ENCODE results near the gene GPR62. TPM values are rescaled to one million over a fixed set of nuclear protein-coding genes. Genes with fewer than 3 reads are reported as not detected.
A peak's percentile ranks its signal among the peaks of the same experiment; 100 is the strongest.

GPR62 gene
- total and polyA plus RNA-seq, 4 experiments from 2014 or later: not detected

DNA sequence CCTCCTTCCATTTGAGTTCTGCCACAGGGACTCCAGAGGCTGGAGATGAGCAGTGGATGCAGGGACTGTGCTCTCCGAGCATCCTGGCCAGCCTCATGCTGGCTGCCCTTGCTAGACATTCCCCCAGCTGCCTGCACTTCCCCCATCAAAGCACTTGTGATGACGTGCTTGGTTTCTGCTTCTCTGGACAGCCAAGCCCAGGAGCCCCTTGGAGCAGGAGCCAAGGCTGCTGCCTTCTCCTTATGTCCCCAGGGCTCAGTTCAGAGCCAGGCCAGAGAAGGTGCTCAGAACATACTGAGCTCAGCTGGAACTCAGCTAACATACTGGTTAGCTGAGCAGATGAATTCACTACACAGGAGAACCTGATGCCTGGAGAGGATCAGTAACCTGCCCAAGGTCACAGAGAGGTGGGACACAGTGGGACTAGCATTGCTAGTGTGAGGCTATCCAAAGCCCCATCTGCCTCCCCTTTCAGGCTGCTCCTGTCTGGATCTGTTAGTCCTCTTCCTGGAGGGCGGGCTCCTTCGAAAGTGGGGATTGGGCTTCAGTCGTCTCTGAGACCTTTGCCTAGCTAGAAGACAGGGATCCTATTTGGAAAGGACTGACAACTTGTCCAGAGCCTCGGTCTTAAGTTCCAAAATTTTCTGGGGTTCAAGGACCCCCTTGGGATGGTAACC, 7.8 kb downstream of the GPR62 start:
- Histone ChIP-seq H3K9me3 (ENCODE audit: control insufficient read depth in 1 of 2, low read length in 2 of 2) (no peaks in the 10 kb centered on the region), H3K36me3 (ENCODE audit: insufficient read depth, low read length) (no peaks in the 10 kb centered on the region), H3K27ac (ENCODE audit: low read depth, low read length) (no peak overlapping the region), H3K4me1 (ENCODE audit: insufficient read depth, low read length) (peaks cover 16% of the 10 kb centered on the region), H3K4me3 (ENCODE audit: low read length in 2 of 2) (no peak overlapping the region), H3K27me3 (ENCODE audit: insufficient read depth, low read length) (no peaks in the 10 kb centered on the region)
- no peak for DNase-seq
- Mint-ChIP-seq H3K27me3 (peaks cover 0 to 2% of the 10 kb centered on the region in 2 donors), H3K4me3 (no peak overlapping the region), H3K27ac (no peak overlapping the region), H3K36me3 (peaks cover 8 to 15% of the 10 kb centered on the region in 2 donors), H3K4me1 (peaks cover 6 to 19% (median 12%) of the 10 kb centered on the region in 4 donors), H3K9me3 (no peaks in the 10 kb centered on the region)
- CTCF ChIA-PET (ENCODE audit: partially characterized antibody): interaction anchor here (0.9 to 1.7 kb wide), 3 partner anchors 10 to 20 kb away, joined by 4 to 8 read pairs (median 4); partner anchors contain the start of genes ABHD14B and ACY1
- POLR2A ChIA-PET (ENCODE audit: partially characterized antibody): interaction anchor here (1.1 kb wide), 1 partner anchor 10 kb away, joined by 7 read pairs; the partner anchor contains the start of gene ABHD14B
- intact Hi-C loops (cut with micrococcal nuclease): no loop called here

DNA sequence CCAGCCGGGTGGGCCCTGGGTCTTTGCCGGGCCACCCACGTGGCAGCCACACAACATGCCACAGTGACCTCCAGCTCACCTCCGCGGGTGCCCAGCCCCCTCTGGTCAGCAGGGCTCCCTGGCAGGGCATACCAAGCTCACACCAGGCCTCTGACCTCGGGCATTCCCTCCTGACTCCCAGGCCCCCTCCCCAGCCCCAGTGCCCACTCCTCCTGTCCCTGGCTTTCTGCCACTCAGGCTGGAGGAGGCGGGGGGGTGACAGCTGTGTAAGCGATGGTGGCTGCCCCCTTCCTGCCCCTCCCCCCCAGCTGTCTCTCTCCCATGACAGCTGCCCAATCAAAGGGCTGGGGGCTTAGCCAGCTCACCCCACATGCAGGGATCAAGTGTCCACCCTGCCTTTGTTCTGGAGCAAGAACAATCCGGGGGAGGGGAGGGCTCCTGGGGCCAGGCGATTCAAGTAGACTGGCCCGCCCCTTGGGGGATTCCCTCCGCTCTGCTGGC, 8.8 kb downstream of the GPR62 start:
- intact Hi-C loops (cut with micrococcal nuclease): no loop called here
- ChIA-PET POLR2A (ENCODE audit: partially characterized antibody) (interaction anchor here (1.2 to 5.0 kb wide), 2 partner anchors 12 to 31 kb away, joined by 3 to 25 read pairs; partner anchors contain the start of genes ABHD14A, ABHD14B and RPL29), CTCF (ENCODE audit: partially characterized antibody) (interaction anchor here (0.5 to 1.7 kb wide), 2 partner anchors 9 to 12 kb away, joined by 3 to 8 read pairs; partner anchors contain the start of gene ABHD14B)
- H3K4me1 Mint-ChIP-seq: peaks cover 9 to 25% (median 17%) of the 10 kb centered on the region in 4 donors
- no peak for DNase-seq
- H3K27me3 ChIP-seq (ENCODE audit: insufficient read depth, low read length): no peaks in the 10 kb centered on the region
- H3K27me3 Mint-ChIP-seq: no peaks in the 10 kb centered on the region
- H3K9me3 Mint-ChIP-seq: no peaks in the 10 kb centered on the region
- H3K27ac ChIP-seq (ENCODE audit: low read depth, low read length): no peak overlapping the region
- H3K4me1 ChIP-seq (ENCODE audit: insufficient read depth, low read length): peaks cover 22% of the 10 kb centered on the region
- no peaks in the 10 kb centered on the region for H3K36me3 ChIP-seq (ENCODE audit: insufficient read depth, low read length)
- H3K36me3 Mint-ChIP-seq: peaks cover 4 to 10% of the 10 kb centered on the region in 2 donors
- H3K9me3 ChIP-seq (ENCODE audit: control insufficient read depth in 1 of 2, low read length in 2 of 2): no peaks in the 10 kb centered on the region
- peak overlapping the region in 1 of 7 donors; percentile 35 for H3K27ac Mint-ChIP-seq
- no peak overlapping the region for H3K4me3 ChIP-seq (ENCODE audit: low read length in 2 of 2)
- no peak overlapping the region for H3K4me3 Mint-ChIP-seq

DNA sequence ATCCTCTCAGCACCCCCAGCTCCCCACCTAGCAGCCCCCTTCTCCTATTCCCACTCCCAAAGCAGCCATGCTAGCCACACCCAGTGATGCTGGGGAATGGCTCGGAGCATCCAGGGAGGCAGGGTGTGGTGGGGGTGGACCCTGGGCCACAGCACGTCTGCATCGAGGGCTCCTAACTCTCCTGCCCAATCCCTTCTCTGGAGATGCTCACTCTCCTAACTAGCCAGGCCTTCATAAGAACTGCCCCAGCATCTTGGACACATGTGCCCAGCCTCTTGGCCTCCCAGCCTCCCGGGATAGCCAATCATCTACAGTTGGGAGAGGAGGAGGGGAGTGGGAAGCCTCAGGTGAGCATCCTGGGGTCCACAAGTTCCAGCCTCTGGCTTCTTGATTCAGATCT, 9.3 kb downstream of the GPR62 start:
- Histone ChIP-seq H3K4me1 (ENCODE audit: insufficient read depth, low read length) (peaks cover 22% of the 10 kb centered on the region), H3K27ac (ENCODE audit: low read depth, low read length) (no peak overlapping the region), H3K36me3 (ENCODE audit: insufficient read depth, low read length) (no peaks in the 10 kb centered on the region), H3K4me3 (ENCODE audit: low read length in 2 of 2) (no peak overlapping the region), H3K9me3 (ENCODE audit: control insufficient read depth in 1 of 2, low read length in 2 of 2) (no peaks in the 10 kb centered on the region), H3K27me3 (ENCODE audit: insufficient read depth, low read length) (no peaks in the 10 kb centered on the region)
- ChIA-PET CTCF (ENCODE audit: partially characterized antibody) (interaction anchor here (1.7 to 2.1 kb wide), 2 partner anchors 9 kb away, joined by 8 to 12 read pairs; partner anchors contain the start of gene ABHD14B), POLR2A (ENCODE audit: partially characterized antibody) (interaction anchor here (1.2 to 6.2 kb wide), 3 partner anchors 11 to 31 kb away, joined by 3 to 28 read pairs (median 25); partner anchors contain the start of genes ABHD14A, ABHD14B, ACY1 and RPL29)
- no peak for DNase-seq
- H3K27ac Mint-ChIP-seq: peak overlapping the region in 2 of 7 donors; percentile 18 to 51
- no peaks in the 10 kb centered on the region for H3K9me3 Mint-ChIP-seq
- H3K27me3 Mint-ChIP-seq: no peaks in the 10 kb centered on the region
- peaks cover 11 to 28% (median 20%) of the 10 kb centered on the region in 4 donors for H3K4me1 Mint-ChIP-seq
- peak overlapping the region in 1 of 8 donors; percentile 13 for H3K4me3 Mint-ChIP-seq
- peaks cover 4 to 10% of the 10 kb centered on the region in 2 donors for H3K36me3 Mint-ChIP-seq
- intact Hi-C loops (cut with micrococcal nuclease): no loop called here

DNA sequence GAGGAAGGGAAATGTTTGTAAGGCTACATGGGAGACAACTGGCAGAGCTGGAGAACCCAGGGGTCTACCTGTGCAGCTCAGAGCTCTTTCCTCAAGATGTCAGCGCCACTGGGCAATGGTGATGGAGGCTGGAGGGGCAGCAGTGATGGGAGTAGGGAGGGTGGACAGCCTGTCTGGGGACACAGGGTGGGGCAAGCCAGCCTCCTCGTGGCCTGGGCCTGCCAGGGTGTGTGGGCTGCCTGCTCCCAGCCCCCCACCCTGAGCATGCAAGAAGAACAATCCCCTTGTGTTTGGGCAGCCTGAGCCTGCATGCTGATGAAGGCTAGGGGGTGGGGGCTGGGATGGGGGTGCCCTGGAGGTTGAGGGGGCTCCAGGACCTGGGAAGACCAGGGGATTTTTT, 10.8 kb downstream of the GPR62 start:
- ChIA-PET CTCF (ENCODE audit: partially characterized antibody) (interaction anchor here (0.9 to 2.1 kb wide), 3 partner anchors 8 to 180 kb away, joined by 3 to 12 read pairs (median 3); partner anchors contain the start of genes ABHD14B, PARP3 and RRP9), POLR2A (ENCODE audit: partially characterized antibody) (interaction anchor here (0.8 to 6.2 kb wide), 5 partner anchors 10 to 188 kb away, joined by 3 to 28 read pairs (median 4); partner anchors contain the start of genes ABHD14A, ABHD14B, ACY1 and POC1A)
- Mint-ChIP-seq H3K9me3 (no peaks in the 10 kb centered on the region), H3K27me3 (no peaks in the 10 kb centered on the region), H3K4me1 (peaks cover 13 to 37% (median 24%) of the 10 kb centered on the region in 4 donors), H3K4me3 (peak overlapping the region in 7 of 8 donors; percentile 54 to 85 (median 77)), H3K27ac (peak overlapping the region in 2 of 7 donors; percentile 68 to 80), H3K36me3 (peaks cover 0 to 3% of the 10 kb centered on the region in 2 donors)
- no peak for DNase-seq
- Histone ChIP-seq H3K9me3 (ENCODE audit: control insufficient read depth in 1 of 2, low read length in 2 of 2) (no peaks in the 10 kb centered on the region), H3K27me3 (ENCODE audit: insufficient read depth, low read length) (no peaks in the 10 kb centered on the region), H3K27ac (ENCODE audit: low read depth, low read length) (no peak overlapping the region), H3K36me3 (ENCODE audit: insufficient read depth, low read length) (no peaks in the 10 kb centered on the region), H3K4me1 (ENCODE audit: insufficient read depth, low read length) (peaks cover 22% of the 10 kb centered on the region), H3K4me3 (ENCODE audit: low read length in 2 of 2) (no peak overlapping the region)
- intact Hi-C loops (cut with micrococcal nuclease): no loop called here

DNA sequence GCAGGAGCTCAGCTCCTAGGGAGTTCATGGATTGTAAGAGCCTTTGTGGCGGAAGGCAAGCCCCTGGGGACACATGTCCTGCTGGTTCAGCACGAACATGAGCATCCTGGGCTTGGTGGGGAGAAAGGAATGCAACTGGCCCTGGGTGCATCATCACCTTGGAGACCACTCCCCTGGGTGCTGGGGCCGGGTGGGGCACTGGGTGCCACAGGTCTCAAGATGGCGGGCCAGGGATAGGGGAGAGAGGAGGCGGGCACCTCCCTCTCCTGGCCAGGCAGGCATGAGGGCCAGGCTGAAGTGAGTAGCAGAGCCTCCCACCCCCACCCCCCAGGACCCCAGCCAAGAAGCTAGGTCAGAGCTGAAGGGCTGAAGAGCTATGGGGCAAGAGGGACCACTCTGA, 11.3 kb downstream of the GPR62 start:
- no peaks in the 10 kb centered on the region for H3K36me3 ChIP-seq (ENCODE audit: insufficient read depth, low read length)
- H3K27ac ChIP-seq (ENCODE audit: low read depth, low read length): peak overlapping the region; percentile 57
- Mint-ChIP-seq H3K4me1 (peaks cover 13 to 40% (median 27%) of the 10 kb centered on the region in 4 donors), H3K4me3 (peak overlapping the region; percentile 77 to 87 (median 82)), H3K9me3 (no peaks in the 10 kb centered on the region), H3K27ac (peak overlapping the region; percentile 15 to 94 (median 80)), H3K36me3 (peaks cover 0 to 1% of the 10 kb centered on the region in 2 donors), H3K27me3 (no peaks in the 10 kb centered on the region)
- DNase-seq: no peak
- H3K27me3 ChIP-seq (ENCODE audit: insufficient read depth, low read length): no peaks in the 10 kb centered on the region
- intact Hi-C loops (cut with micrococcal nuclease): no loop called here
- no peaks in the 10 kb centered on the region for H3K9me3 ChIP-seq (ENCODE audit: control insufficient read depth in 1 of 2, low read length in 2 of 2)
- ChIA-PET POLR2A (ENCODE audit: partially characterized antibody) (interaction anchor here (0.8 to 6.2 kb wide), 6 partner anchors 9 to 188 kb away, joined by 3 to 28 read pairs (median 12); partner anchors contain the start of genes ABHD14A, ABHD14B, ACY1 and PARP3), CTCF (ENCODE audit: partially characterized antibody) (interaction anchor here (0.9 to 2.1 kb wide), 3 partner anchors 7 to 179 kb away, joined by 3 to 12 read pairs (median 3); partner anchors contain the start of genes ABHD14B, PARP3 and RRP9)
- H3K4me3 ChIP-seq (ENCODE audit: low read length in 2 of 2): peak overlapping the region in 1 of 2 donors; percentile 63
- H3K4me1 ChIP-seq (ENCODE audit: insufficient read depth, low read length): peaks cover 22% of the 10 kb centered on the region

DNA sequence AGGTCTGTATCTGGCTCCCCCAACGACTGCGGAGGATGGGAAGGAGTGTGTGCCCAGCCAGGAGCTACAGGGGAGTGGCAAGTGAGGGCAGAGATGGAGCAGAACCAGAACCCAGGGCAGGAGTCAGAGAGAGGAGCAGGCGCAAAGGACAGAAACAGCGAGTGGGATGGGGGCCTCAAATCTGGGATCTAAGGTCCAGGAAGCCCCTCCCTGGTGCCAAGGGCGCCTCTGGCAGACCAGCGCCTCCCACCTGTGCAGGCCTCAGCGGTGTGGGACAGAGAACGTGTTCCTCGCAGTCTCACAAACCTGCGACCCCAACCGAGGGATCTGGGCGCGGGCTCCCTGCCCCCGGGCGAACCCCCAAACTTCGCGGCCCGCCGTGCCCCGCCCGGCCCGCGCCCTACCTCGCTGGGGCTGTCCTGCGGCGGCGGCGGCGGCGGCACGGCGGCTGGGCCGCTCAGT, 11.8 kb downstream of the GPR62 start:
- peak overlapping the region; percentile 77 to 87 (median 82) for H3K4me3 Mint-ChIP-seq
- Histone ChIP-seq H3K4me3 (ENCODE audit: low read length in 2 of 2) (peak overlapping the region; percentile 63 to 65), H3K4me1 (ENCODE audit: insufficient read depth, low read length) (peaks cover 22% of the 10 kb centered on the region), H3K27ac (ENCODE audit: low read depth, low read length) (peak overlapping the region; percentile 57), H3K27me3 (ENCODE audit: insufficient read depth, low read length) (no peaks in the 10 kb centered on the region), H3K9me3 (ENCODE audit: control insufficient read depth in 1 of 2, low read length in 2 of 2) (no peaks in the 10 kb centered on the region), H3K36me3 (ENCODE audit: insufficient read depth, low read length) (no peaks in the 10 kb centered on the region)
- no peaks in the 10 kb centered on the region for H3K27me3 Mint-ChIP-seq
- DNase-seq: peak in 3 of 5 donors; percentile 27 to 44 (median 36)
- intact Hi-C loops (cut with micrococcal nuclease): loop anchor here (1.0 kb wide), 1 partner anchor 25 kb away; the partner anchor contains the start of gene PARP3
- POLR2A ChIA-PET (ENCODE audit: partially characterized antibody): interaction anchor here (0.6 to 6.2 kb wide), 8 partner anchors 9 to 235 kb away, joined by 3 to 28 read pairs (median 5); partner anchors contain the start of genes ABHD14A, ABHD14B, ACY1 and PARP3
- CTCF ChIA-PET (ENCODE audit: partially characterized antibody): interaction anchor here (0.9 to 2.1 kb wide), 3 partner anchors 7 to 179 kb away, joined by 3 to 12 read pairs (median 3); partner anchors contain the start of genes ABHD14B, PARP3 and RRP9
- no peaks in the 10 kb centered on the region for H3K9me3 Mint-ChIP-seq
- H3K27ac Mint-ChIP-seq: peak overlapping the region in 6 of 7 donors; percentile 68 to 94 (median 80)
- H3K4me1 Mint-ChIP-seq: peaks cover 13 to 40% (median 27%) of the 10 kb centered on the region in 4 donors
- peaks cover 0 to 1% of the 10 kb centered on the region in 2 donors for H3K36me3 Mint-ChIP-seq

Data from CD4-positive, alpha-beta memory T cell (primary cell).